IgD-negative memory B cell (primary cell): ENCODE measurements around the gene TMX4. TPM values are rescaled to one million over a fixed set of nuclear protein-coding genes. Genes with fewer than 3 reads are reported as not detected.
"Not testable (repeated sequence)": the region's sequence is repeated elsewhere in the genome, so short reads cannot be mapped to it uniquely, and the experiment has no call there.

Experiments used
- H3K27ac Mint-ChIP-seq, 3 donors: one replicate each; pipeline ENCODE4 v1.8.0; 2020 to 2022; ENCODE audit warnings: mild to moderate bottlenecking in 3 of 3, mixed read lengths in 3 of 3, moderate library complexity in 1 of 3
- H3K27me3 Mint-ChIP-seq: one replicate; pipeline ENCODE4 v1.8.0; 2021; ENCODE audit warnings: mixed read lengths
- H3K36me3 Mint-ChIP-seq: one replicate; pipeline ENCODE4 v1.8.0; 2020; ENCODE audit warnings: mild to moderate bottlenecking, mixed read lengths
- H3K4me1 Mint-ChIP-seq, 3 donors: one replicate each; pipeline ENCODE4 v1.8.0; 2020 to 2022; ENCODE audit warnings: mixed read lengths in 3 of 3, mild to moderate bottlenecking in 1 of 3
- H3K4me3 Mint-ChIP-seq, 4 donors: one replicate each; pipeline ENCODE4 v1.8.0; 2020 to 2022; ENCODE audit warnings: mild to moderate bottlenecking in 4 of 4, mixed read lengths in 4 of 4, moderate library complexity in 3 of 4
- H3K9me3 Mint-ChIP-seq, 3 donors: one replicate each; pipeline ENCODE4 v1.8.0; 2020 to 2021; ENCODE audit warnings: mixed read lengths in 3 of 3, mild to moderate bottlenecking in 1 of 3
- polyA plus RNA-seq: library from polyadenylated mRNA; unstranded; fragments of 300-500 nt; fragmentation: Illumina TruSeq; gene quantifications from one replicate; pipeline ENCODE4 v1.2.3, GENCODE V29; 2021

TMX4 gene
- polyA plus RNA-seq, 1 donor from 2014 or later: 63.2 TPM

- Mint-ChIP-seq H3K4me3 (no peak overlapping the region), H3K27ac (no peak overlapping the region)
These were observed 13.7 kb upstream of the TMX4 start for GRCh38 chr20:8033151-8033841.

GRCh38 chr20:8032499-8032898 is 12.9 kb upstream of the TMX4 start:
- no peaks in the 10 kb centered on the region for H3K27me3 Mint-ChIP-seq

More at GRCh38 chr20:8033151-8033841, 13.7 kb upstream of the TMX4 start:
- H3K36me3 Mint-ChIP-seq: no peaks in the 10 kb centered on the region
- peaks cover 0 to 1% (median 0%) of the 10 kb centered on the region in 3 donors for H3K4me1 Mint-ChIP-seq
- no peaks in the 10 kb centered on the region for H3K27me3 Mint-ChIP-seq
- H3K9me3 Mint-ChIP-seq: no peaks in the 10 kb centered on the region

GRCh38 chr20:8031539-8031938 is 12.0 kb upstream of the TMX4 start:
- H3K9me3 Mint-ChIP-seq, H3K27ac Mint-ChIP-seq, H3K27me3 Mint-ChIP-seq, H3K4me1 Mint-ChIP-seq, H3K4me3 Mint-ChIP-seq, H3K36me3 Mint-ChIP-seq: not testable (repeated sequence)

More at GRCh38 chr20:8032499-8032898, 12.9 kb upstream of the TMX4 start:
- no peaks in the 10 kb centered on the region for H3K9me3 Mint-ChIP-seq
- H3K4me3 Mint-ChIP-seq: no peak overlapping the region
- no peaks in the 10 kb centered on the region for H3K4me1 Mint-ChIP-seq
- no peak overlapping the region for H3K27ac Mint-ChIP-seq
- no peaks in the 10 kb centered on the region for H3K36me3 Mint-ChIP-seq

- Mint-ChIP-seq H3K36me3 (no peaks in the 10 kb centered on the region), H3K9me3 (no peaks in the 10 kb centered on the region), H3K27me3 (no peaks in the 10 kb centered on the region), H3K4me1 (peaks cover 0 to 14% (median 5%) of the 10 kb centered on the region in 3 donors), H3K27ac (no peak overlapping the region), H3K4me3 (no peak overlapping the region)
These were observed 2.1 kb upstream of the TMX4 start for GRCh38 chr20:8021541-8022269.

GRCh38 chr20:8020314-8021079 is 936 bp upstream of the TMX4 start:
- H3K27me3 Mint-ChIP-seq: no peaks in the 10 kb centered on the region
- peaks cover 2% of the 10 kb centered on the region for H3K36me3 Mint-ChIP-seq
- H3K4me1 Mint-ChIP-seq: peaks cover 0 to 19% (median 10%) of the 10 kb centered on the region in 3 donors
- H3K4me3 Mint-ChIP-seq: no peak overlapping the region
- H3K27ac Mint-ChIP-seq: no peak overlapping the region
- no peaks in the 10 kb centered on the region for H3K9me3 Mint-ChIP-seq

- peaks cover 3 to 22% (median 11%) of the 10 kb centered on the region in 3 donors for H3K4me1 Mint-ChIP-seq
- no peak overlapping the region for H3K27ac Mint-ChIP-seq
- H3K27me3 Mint-ChIP-seq: no peaks in the 10 kb centered on the region
- no peak overlapping the region for H3K4me3 Mint-ChIP-seq
- peaks cover 2% of the 10 kb centered on the region for H3K36me3 Mint-ChIP-seq
- H3K9me3 Mint-ChIP-seq: no peaks in the 10 kb centered on the region
These were observed 362 bp upstream of the TMX4 start for GRCh38 chr20:8019998-8020247.

- H3K36me3 Mint-ChIP-seq: peaks cover 2% of the 10 kb centered on the region
- H3K9me3 Mint-ChIP-seq: no peaks in the 10 kb centered on the region
- peak overlapping the region in 3 of 4 donors; percentile 89 to 95 (median 91) for H3K4me3 Mint-ChIP-seq
These were observed 659 bp downstream of the TMX4 start for GRCh38 chr20:8018958-8019245.

GRCh38 chr20:8012724-8013123 is 6.8 kb downstream of the TMX4 start:
- Mint-ChIP-seq H3K4me1 (peaks cover 13 to 36% (median 29%) of the 10 kb centered on the region in 3 donors), H3K27me3 (no peaks in the 10 kb centered on the region), H3K9me3 (no peaks in the 10 kb centered on the region), H3K27ac (no peak overlapping the region), H3K36me3 (peaks cover 2% of the 10 kb centered on the region), H3K4me3 (no peak overlapping the region)

More at GRCh38 chr20:8018958-8019245, 659 bp downstream of the TMX4 start:
- Mint-ChIP-seq H3K4me1 (peaks cover 10 to 28% (median 13%) of the 10 kb centered on the region in 3 donors), H3K27me3 (no peaks in the 10 kb centered on the region), H3K27ac (peak overlapping the region; percentile 75 to 91 (median 81))

GRCh38 chr20:8008733-8009132 is 10.8 kb downstream of the TMX4 start:
- no peaks in the 10 kb centered on the region for H3K9me3 Mint-ChIP-seq
- H3K27ac Mint-ChIP-seq: no peak overlapping the region
- peaks cover 7% of the 10 kb centered on the region for H3K36me3 Mint-ChIP-seq
- no peaks in the 10 kb centered on the region for H3K27me3 Mint-ChIP-seq
- H3K4me1 Mint-ChIP-seq: peaks cover 6 to 24% (median 19%) of the 10 kb centered on the region in 3 donors
- no peak overlapping the region for H3K4me3 Mint-ChIP-seq

- H3K4me3 Mint-ChIP-seq: no peak overlapping the region
- peaks cover 9% of the 10 kb centered on the region for H3K36me3 Mint-ChIP-seq
- H3K9me3 Mint-ChIP-seq: no peaks in the 10 kb centered on the region
- H3K27ac Mint-ChIP-seq: no peak overlapping the region
- peaks cover 5 to 20% (median 16%) of the 10 kb centered on the region in 3 donors for H3K4me1 Mint-ChIP-seq
- no peaks in the 10 kb centered on the region for H3K27me3 Mint-ChIP-seq
These were observed 12.1 kb downstream of the TMX4 start for GRCh38 chr20:8007490-8007889.

- Mint-ChIP-seq H3K4me3 (no peak overlapping the region), H3K9me3 (no peaks in the 10 kb centered on the region), H3K27me3 (no peaks in the 10 kb centered on the region)
These were observed 13.8 kb downstream of the TMX4 start for GRCh38 chr20:8005575-8006366.

GRCh38 chr20:8005033-8005432 is 14.5 kb downstream of the TMX4 start:
- H3K27me3 Mint-ChIP-seq: no peaks in the 10 kb centered on the region
- no peaks in the 10 kb centered on the region for H3K9me3 Mint-ChIP-seq
- H3K36me3 Mint-ChIP-seq: peaks cover 18% of the 10 kb centered on the region
- H3K4me3 Mint-ChIP-seq: no peak overlapping the region
- peaks cover 5 to 9% (median 8%) of the 10 kb centered on the region in 3 donors for H3K4me1 Mint-ChIP-seq
- H3K27ac Mint-ChIP-seq: no peak overlapping the region

More at GRCh38 chr20:8005575-8006366, 13.8 kb downstream of the TMX4 start:
- Mint-ChIP-seq H3K36me3 (peaks cover 13% of the 10 kb centered on the region), H3K4me1 (peaks cover 5 to 9% (median 8%) of the 10 kb centered on the region in 3 donors), H3K27ac (peak overlapping the region in 1 of 3 donors; percentile 13)

GRCh38 chr20:8002056-8002455 is 17.5 kb downstream of the TMX4 start:
- Mint-ChIP-seq H3K4me3 (no peak overlapping the region), H3K27me3 (no peaks in the 10 kb centered on the region), H3K27ac (no peak overlapping the region), H3K9me3 (no peaks in the 10 kb centered on the region), H3K4me1 (peaks cover 0 to 2% (median 0%) of the 10 kb centered on the region in 3 donors), H3K36me3 (peaks cover 20% of the 10 kb centered on the region)

GRCh38 chr20:8000796-8001195 is 18.8 kb downstream of the TMX4 start:
- Mint-ChIP-seq H3K4me3 (no peak overlapping the region), H3K27ac (no peak overlapping the region), H3K4me1 (peaks cover 0 to 1% (median 0%) of the 10 kb centered on the region in 3 donors), H3K27me3 (no peaks in the 10 kb centered on the region), H3K9me3 (no peaks in the 10 kb centered on the region), H3K36me3 (peaks cover 14% of the 10 kb centered on the region)

- no peak overlapping the region for H3K4me3 Mint-ChIP-seq
- no peak overlapping the region for H3K27ac Mint-ChIP-seq
- H3K4me1 Mint-ChIP-seq: no peaks in the 10 kb centered on the region
- peaks cover 27% of the 10 kb centered on the region for H3K36me3 Mint-ChIP-seq
- no peaks in the 10 kb centered on the region for H3K27me3 Mint-ChIP-seq
- peaks cover 0 to 8% (median 4%) of the 10 kb centered on the region in 3 donors for H3K9me3 Mint-ChIP-seq
These were observed 22.7 kb downstream of the TMX4 start for GRCh38 chr20:7996898-7997297.
